Uterus (tissue), 4 donors: Measurements from ENCODE around the gene FRMD4B. TPM values are rescaled to one million over a fixed set of nuclear protein-coding genes. Genes with fewer than 3 reads are reported as not detected.

Experiments
- DNase-seq, 2 donors: peaks; one replicate each; pipeline ENCODE4 v3.0.0-alpha.2; 2019 to 2020
- H3K27ac ChIP-seq, 2 donors: fragments of 200-600 bp; sonication (generic); 1 replicate in 1 of 2; 2 replicates in 1 of 2; pipeline ENCODE4 v1.5.1; 2016 to 2018
- H3K27me3 ChIP-seq, 2 donors: fragments of 200-600 bp; sonication (generic); one replicate each; pipeline ENCODE4 v1.5.1; 2018 to 2019; ENCODE audit warnings: control low read depth in 1 of 2
- H3K36me3 ChIP-seq, 2 donors: fragments of 200-600 bp; sonication (generic); one replicate each; pipeline ENCODE4 v1.5.1; 2019; ENCODE audit warnings: control low read depth in 1 of 2
- H3K4me1 ChIP-seq, 2 donors: fragments of 200-600 bp; sonication (generic); one replicate each; pipeline ENCODE4 v1.5.1; 2018 to 2019; ENCODE audit warnings: control low read depth in 1 of 2
- H3K4me3 ChIP-seq, 2 donors: fragments of 200-600 bp; sonication (generic); 1 replicate in 1 of 2; 2 replicates in 1 of 2; pipeline ENCODE4 v1.5.1; 2018 to 2019; ENCODE audit warnings: mild to moderate bottlenecking in 1 of 2
- H3K9me3 ChIP-seq, 2 donors: fragments of 200-600 bp; sonication (generic); one replicate each; pipeline ENCODE4 v1.5.1; 2019; ENCODE audit warnings: control low read depth in 1 of 2
- CTCF ChIP-seq, 4 experiments: fragments of 200-600 bp in 2 of 4; fragments of 450-650 bp in 2 of 4; sonication (generic) in 2 of 4; IDR thresholded peaks; one replicate each; pipeline ENCODE4 v1.5.1; 2016 to 2019; ENCODE audit warnings: antibody characterized with exemption in 4 of 4, mild to moderate bottlenecking in 2 of 4, moderate library complexity in 1 of 4
- POLR2A ChIP-seq, 2 donors: fragments of 450-650 bp; IDR thresholded peaks; one replicate each; pipeline ENCODE4 v1.6.1; 2016; ENCODE audit warnings: antibody characterized with exemption in 2 of 2, mild to moderate bottlenecking in 1 of 2, moderate library complexity in 1 of 2
- intact Hi-C: fragments of 100-400 bp; cut with DNase I; formaldehyde crosslinking; loops from one replicate; pipeline ENCODE4 v1.15.1; 2023; ENCODE audit warnings: low total_unique reads
- total RNA-seq, 4 donors: library from RNA; depleted of rRNA in 3 of 4; stranded (reverse); fragments of >200 nt in 3 of 4; gene quantifications; one replicate each; pipeline versions ENCODE4 v1.1.0 to v1.2.4, GENCODE V29; 2014 to 2023
- donor health status: DM: yes; HTN: yes; CAD: no.

Gene FRMD4B
- total RNA-seq, 4 donors from 2014 or later, result 9.4 to 87.0 (median 23.6) TPM

- no peak overlapping the region for H3K4me3 ChIP-seq
- intact Hi-C loops, result loop anchor here (10.0 kb wide), 1 partner anchor 515 kb away; no protein-coding TSS in a partner anchor
- TF ChIP-seq CTCF (IDR thresholded peaks at IDR 0.05) (no peak), POLR2A (IDR thresholded peaks at IDR 0.05) (no peak)
- H3K27me3 ChIP-seq, result no peaks in the 10 kb centered on the region
- H3K9me3 ChIP-seq, result no peaks in the 10 kb centered on the region
- DNase-seq, result no peak
- no peaks in the 10 kb centered on the region for H3K36me3 ChIP-seq
- H3K27ac ChIP-seq, result no peak overlapping the region
- no peaks in the 10 kb centered on the region for H3K4me1 ChIP-seq
Measured at GRCh38 chr3:69160107-69160506, 225.8 kb downstream of the FRMD4B start.

GRCh38 chr3:69149586-69149985, 236.3 kb downstream of the FRMD4B start:
- intact Hi-C loops, result no loop called here
- Histone ChIP-seq H3K4me3 (no peak overlapping the region), H3K9me3 (no peaks in the 10 kb centered on the region), H3K27ac (no peak overlapping the region), H3K36me3 (no peaks in the 10 kb centered on the region), H3K4me1 (no peaks in the 10 kb centered on the region), H3K27me3 (no peaks in the 10 kb centered on the region)
- DNase-seq, result no peak
- TF ChIP-seq CTCF (IDR thresholded peaks at IDR 0.05), result no peak
- TF ChIP-seq POLR2A (IDR thresholded peaks at IDR 0.05), result no peak

- Histone ChIP-seq H3K36me3 (no peaks in the 10 kb centered on the region), H3K9me3 (no peaks in the 10 kb centered on the region), H3K4me3 (no peak overlapping the region), H3K27me3 (no peaks in the 10 kb centered on the region), H3K27ac (no peak overlapping the region), H3K4me1 (no peaks in the 10 kb centered on the region)
- no peak for DNase-seq
- intact Hi-C loops, result no loop called here
- TF ChIP-seq CTCF (IDR thresholded peaks at IDR 0.05) (no peak), POLR2A (IDR thresholded peaks at IDR 0.05) (no peak)
Measured at GRCh38 chr3:69145688-69146087, 240.2 kb downstream of the FRMD4B start.

GRCh38 chr3:69144631-69145245, 241.2 kb downstream of the FRMD4B start:
- H3K4me3 ChIP-seq, result no peak overlapping the region
- intact Hi-C loops, result no loop called here
- H3K4me1 ChIP-seq, result no peaks in the 10 kb centered on the region
- TF ChIP-seq POLR2A (IDR thresholded peaks at IDR 0.05) (no peak), CTCF (IDR thresholded peaks at IDR 0.05) (no peak)
- no peaks in the 10 kb centered on the region for H3K27me3 ChIP-seq
- H3K36me3 ChIP-seq, result no peaks in the 10 kb centered on the region
- no peak overlapping the region for H3K27ac ChIP-seq
- no peak for DNase-seq
- H3K9me3 ChIP-seq, result no peaks in the 10 kb centered on the region

- no peaks in the 10 kb centered on the region for H3K4me1 ChIP-seq
- H3K36me3 ChIP-seq, result no peaks in the 10 kb centered on the region
- no peak for TF ChIP-seq POLR2A (IDR thresholded peaks at IDR 0.05)
- no peak for TF ChIP-seq CTCF (IDR thresholded peaks at IDR 0.05)
- no peaks in the 10 kb centered on the region for H3K27me3 ChIP-seq
- intact Hi-C loops, result no loop called here
- no peak for DNase-seq
- no peak overlapping the region for H3K4me3 ChIP-seq
- H3K9me3 ChIP-seq, result no peaks in the 10 kb centered on the region
- no peak overlapping the region for H3K27ac ChIP-seq
Measured at GRCh38 chr3:69143612-69144011, 242.3 kb downstream of the FRMD4B start.
